NCI-H146 treated with DMSO at 0.1 percent for 48 hours (cell line): ENCODE measurements around the gene KRT10.
"Not testable (repeated sequence)": the region's sequence is repeated elsewhere in the genome, so short reads cannot be mapped to it uniquely, and the experiment has no call there.

Experiments
- DNase-seq: peaks from one replicate; lab custom pipeline; 2025; ENCODE audit not compliant: unreplicated experiment; lab: John Stamatoyannopoulos, UW

KRT10 gene

DNA sequence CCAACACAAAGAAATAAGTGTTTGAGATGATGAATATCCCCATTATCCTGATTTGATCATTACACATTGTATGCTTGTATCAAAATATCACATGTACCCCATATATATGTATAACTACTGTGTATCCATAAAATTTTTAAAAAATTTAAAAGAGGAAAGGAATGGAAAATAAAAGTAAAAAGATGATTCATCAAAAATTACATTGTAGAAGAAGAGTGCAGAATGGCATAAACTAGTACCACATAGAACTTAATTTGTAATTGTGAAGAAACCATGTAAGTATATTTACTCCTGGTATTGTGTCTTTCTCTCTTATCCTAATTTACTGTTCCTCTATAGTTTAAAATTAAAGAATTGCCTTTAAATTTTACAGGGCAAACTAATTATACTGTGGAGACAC is 11.5 kb upstream of the KRT10 start:
- DNase-seq, result no peak

- no peak for DNase-seq
Measured at GRCh38 chr17:40832840-40833239, 10.4 kb upstream of the KRT10 start.

DNA sequence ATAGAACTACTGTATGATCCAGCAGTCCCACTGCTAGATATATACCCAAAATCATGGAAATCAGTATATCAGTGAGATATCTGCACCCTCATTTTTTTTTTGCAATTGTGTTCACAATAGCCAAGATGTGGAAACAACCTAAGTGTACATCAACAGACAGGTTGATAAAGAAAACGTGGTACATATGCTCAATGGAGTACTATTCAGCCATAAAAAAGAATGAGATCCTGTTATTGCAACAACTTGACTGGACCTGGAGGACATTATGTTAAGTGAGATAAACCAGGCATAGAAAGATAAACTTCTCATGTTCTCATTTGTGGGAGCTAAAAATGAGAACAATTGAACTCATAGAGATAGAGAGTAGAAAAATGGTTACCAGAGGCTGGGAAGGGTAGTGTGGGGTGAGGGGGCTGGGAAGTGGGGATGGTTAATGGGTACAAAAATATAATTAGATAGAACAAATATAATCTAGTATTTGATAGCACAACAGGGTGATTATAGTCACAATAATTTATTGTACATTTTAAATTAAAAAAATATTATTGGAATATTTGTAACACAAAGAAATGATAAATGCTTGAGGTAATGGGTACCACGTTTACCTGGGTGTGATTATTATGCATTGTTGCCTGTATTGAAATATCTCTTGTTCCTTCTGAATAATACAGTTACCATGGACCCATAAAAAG is 7.8 kb upstream of the KRT10 start:
- no peak for DNase-seq

DNA sequence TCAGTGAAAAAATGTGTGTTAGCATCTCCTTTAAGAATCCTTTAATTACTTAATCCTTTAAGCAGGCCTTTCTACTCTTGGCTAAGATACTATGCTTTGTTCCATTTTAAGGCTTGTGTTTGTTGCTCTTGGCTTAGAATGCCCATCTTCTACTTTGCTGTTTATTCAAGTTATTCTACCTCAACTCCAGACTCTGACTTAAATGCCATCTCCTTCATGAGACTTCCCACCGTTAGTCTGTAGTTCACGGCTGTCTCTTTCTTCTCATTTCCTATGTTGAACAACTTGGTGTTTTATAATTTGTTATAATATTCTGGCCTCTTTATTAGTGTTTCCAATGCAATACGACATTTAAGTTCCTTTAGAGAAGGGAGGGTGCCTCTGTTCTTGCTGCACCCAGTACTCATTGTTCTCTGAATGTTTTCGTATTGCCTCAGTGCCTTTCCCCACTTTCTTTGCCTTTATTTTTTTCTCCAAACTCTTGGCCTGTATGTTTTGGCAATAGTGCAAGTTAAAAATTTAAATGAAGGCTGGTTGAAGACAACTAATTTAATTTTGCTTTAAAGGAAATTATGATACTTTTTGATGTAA is 6.1 kb upstream of the KRT10 start:
- no peak for DNase-seq

GRCh38 chr17:40827746-40828453 is 5.5 kb upstream of the KRT10 start:
- DNase-seq, result no peak

DNA sequence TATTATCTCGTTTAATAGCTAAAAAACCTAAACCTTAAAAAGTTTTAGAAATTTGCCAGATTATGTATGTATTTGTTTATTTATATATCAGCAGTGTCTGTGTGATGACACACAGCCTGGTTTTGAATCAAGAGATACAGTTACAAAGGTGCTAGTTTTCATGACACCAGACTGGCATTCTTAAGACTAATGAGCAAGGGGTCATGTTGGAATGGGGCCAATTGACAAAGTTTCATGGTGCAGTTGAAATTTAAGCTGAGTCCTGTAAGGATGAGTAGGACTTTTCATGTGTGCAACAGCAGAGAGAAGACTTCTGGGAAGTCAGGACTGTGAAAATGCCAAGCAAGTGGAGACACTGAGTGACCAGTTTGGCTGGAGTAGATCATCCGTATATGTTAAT is 3.2 kb upstream of the KRT10 start:
- DNase-seq, result no peak

DNA sequence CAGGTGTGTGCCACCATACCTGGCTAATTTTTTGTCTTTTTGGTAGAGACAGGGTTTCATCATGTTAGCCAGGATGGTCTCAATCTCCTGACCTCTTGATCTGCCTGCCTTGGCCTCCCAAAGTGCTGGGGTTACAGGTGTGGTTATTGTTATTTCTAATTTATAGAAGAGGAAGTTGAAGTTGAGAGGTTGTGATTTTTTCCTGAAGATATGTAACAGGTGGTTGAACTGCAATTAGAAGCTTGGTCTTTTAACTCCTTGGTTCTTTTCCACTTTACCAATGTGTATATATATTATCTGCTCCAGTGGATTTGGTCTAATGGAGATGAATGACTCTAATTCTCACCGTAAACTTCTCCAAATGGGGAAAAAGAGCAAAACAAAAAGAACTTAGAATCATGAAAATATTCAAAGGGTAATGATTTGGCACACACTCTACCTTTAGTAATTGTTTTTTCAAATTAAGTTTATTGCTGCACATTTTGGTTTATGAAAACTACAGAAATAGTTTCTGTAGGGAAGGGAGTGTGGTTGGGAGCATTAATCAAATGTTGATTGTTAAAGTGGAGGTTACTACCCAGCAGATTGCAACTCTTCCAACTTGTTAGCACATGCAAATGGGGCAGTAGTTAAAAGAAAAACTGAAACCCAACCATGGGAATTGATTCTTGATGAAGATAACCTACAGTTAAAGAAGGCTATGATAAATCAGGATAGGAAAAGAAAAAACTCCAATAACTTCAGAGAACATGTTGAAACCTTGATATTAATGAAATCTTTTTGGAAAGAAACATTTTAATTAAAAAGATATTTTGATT is 1.8 kb upstream of the KRT10 start:
- no peak for DNase-seq

- DNase-seq, result no peak
Measured at GRCh38 chr17:40821536-40821935, 878 bp downstream of the KRT10 start.

DNA sequence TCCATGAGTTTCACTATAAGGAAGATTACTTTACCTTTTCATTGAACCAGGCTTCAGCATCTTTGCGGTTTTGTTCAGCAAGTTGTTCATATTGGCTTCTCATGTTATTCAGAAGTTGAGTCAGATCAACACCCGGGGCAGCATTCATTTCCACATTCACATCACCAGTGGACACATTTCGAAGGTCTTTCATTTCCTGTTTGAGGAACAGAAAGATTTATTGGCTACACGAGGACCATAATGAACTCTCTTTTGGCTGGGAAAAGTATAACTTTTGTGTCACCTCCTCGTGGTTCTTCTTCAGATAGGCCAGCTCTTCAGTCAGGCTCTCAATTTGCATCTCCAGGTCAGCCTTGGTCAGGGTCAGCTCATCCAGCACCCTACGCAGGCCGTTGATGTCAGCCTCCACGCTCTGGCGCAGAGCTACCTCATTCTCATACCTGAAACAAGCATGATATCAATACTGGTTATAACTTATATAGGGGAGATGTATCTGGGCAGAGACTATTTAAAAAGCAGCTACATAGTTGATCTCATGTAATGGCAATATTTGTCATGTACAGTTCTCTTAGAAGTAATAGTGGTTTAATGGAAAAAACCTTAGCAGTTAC is 2.1 kb downstream of the KRT10 start:
- no peak for DNase-seq

- DNase-seq, result no peak
Measured at GRCh38 chr17:40819528-40820125, 2.8 kb downstream of the KRT10 start.

- peak; percentile 60 for DNase-seq
Measured at GRCh38 chr17:40818733-40819527, 3.5 kb downstream of the KRT10 start.

GRCh38 chr17:40818343-40818732 is 4.1 kb downstream of the KRT10 start:
- DNase-seq, result no peak

GRCh38 chr17:40817103-40817682 is 5.2 kb downstream of the KRT10 start:
- DNase-seq, result no peak

DNA sequence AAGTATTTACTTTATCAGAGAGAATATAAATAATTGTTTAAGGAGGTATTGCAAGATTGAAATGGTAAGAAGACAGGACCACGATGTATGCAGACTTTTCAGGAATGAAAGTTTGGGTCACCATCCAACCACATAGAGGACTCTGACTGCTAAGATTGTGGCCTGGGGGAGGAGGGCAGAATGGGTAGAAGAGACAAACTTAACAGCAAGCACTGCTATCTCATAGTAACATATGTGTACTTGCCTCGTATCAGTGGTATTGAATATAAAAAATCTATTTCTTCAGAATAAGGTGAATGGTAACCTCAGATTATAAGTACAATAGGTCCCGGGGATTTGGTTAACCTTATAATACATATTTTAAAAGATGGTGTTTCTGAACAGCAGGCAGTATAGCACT is 5.8 kb downstream of the KRT10 start:
- no peak for DNase-seq

DNA sequence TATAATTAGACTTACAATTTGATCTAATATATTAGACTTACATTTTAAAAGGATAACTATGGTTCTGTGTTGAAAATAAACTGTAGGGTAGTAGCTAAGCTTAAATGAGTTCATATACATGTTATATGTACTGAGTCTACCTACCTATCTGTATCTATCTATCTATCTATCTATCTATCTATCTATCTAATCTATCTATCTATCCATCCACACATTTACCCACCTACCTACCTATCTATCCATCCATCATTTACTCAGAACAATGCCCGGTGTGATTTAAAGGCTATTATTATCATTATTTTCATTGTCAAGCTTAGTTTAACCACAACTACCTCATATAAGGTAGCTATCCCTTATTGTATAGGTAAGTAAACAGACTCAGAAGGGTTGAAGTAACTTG is 7.0 kb downstream of the KRT10 start:
- DNase-seq, result no peak

- DNase-seq, result not testable (repeated sequence)
Measured at GRCh38 chr17:40814657-40815056, 7.8 kb downstream of the KRT10 start.

DNA sequence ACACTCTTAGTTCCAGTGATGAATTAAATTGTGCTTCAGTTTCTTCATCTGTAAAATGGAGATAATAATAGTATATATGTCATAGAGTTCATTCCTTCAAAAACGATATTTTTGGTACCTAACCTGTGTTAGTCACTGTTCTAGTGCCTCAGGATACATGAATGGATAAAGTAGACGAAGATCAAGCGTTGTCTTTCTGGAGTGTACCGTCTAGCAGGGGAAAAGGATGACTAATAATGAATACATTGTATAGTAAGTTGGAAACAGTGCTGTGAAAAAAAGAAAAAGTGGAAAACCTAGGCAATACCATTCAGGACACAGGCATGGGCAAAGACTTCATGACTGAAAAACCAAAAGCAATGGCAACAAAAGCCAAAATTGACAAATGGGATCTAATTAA is 8.6 kb downstream of the KRT10 start:
- DNase-seq, result no peak

DNA sequence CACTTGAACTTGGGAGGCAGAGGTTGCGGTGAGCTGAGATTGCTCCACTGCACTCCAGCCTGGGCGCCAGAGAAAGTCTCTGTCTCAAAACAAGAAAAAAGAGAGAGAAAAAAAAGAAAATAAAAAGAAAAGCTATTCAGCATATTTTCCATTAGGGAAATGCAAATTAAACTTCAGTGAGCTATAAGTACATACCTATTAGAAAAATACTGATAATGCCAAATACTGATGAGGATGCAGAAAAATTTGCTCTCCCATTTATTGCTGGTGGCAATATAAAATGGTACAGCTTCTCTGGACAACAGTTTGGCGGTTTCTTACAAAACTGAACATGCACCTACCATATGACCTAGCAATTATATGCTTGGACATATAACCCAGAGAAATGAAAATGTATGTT is 9.8 kb downstream of the KRT10 start:
- no peak for DNase-seq

DNA sequence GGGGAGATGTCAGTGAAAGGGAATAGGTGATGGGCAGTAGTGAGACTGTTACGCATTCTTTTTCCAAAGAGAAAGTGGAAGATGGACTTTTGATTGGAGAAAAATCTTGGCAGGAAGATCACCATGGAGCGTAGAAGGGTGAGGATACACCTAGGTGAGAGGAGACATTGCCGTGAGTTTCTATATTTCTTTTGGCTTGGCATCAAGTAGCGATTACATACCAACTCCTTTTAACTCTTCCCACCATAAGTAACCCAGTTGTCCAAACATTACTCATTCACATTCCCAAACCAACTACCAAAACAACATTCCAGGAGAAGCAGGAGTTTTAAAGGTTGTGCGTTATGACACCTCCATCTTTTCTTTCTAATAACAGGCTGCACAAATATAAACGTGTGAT is 11.9 kb downstream of the KRT10 start:
- no peak for DNase-seq
